ENCODE data around the gene TMEM45B.

DNA sequence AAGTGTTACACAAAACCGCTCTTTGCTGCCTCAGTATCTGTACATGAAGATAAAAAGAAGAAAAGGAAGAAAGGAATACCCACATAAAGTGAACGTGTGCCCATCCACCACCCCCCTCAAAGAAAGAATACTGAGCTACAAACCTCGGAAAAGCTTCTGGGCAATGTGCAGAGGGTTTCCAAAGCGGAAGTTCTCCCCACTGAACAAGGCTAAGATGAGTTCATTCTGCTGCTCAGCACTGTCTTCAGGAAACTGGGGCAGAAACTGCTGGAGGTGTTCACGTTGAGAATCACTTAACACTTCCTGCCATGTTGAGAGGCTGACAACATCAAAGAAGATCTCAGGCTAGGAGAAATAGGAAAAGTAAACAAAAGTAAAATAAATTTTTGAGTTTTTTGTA is 72.8 kb downstream of the TMEM45B start:
- TF ChIP-seq, protein P1, sequence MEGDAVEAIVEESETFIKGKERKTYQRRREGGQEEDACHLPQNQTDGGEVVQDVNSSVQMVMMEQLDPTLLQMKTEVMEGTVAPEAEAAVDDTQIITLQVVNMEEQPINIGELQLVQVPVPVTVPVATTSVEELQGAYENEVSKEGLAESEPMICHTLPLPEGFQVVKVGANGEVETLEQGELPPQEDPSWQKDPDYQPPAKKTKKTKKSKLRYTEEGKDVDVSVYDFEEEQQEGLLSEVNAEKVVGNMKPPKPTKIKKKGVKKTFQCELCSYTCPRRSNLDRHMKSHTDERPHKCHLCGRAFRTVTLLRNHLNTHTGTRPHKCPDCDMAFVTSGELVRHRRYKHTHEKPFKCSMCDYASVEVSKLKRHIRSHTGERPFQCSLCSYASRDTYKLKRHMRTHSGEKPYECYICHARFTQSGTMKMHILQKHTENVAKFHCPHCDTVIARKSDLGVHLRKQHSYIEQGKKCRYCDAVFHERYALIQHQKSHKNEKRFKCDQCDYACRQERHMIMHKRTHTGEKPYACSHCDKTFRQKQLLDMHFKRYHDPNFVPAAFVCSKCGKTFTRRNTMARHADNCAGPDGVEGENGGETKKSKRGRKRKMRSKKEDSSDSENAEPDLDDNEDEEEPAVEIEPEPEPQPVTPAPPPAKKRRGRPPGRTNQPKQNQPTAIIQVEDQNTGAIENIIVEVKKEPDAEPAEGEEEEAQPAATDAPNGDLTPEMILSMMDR (IDR thresholded peaks at IDR 0.05) = no peak
- TF ChIP-seq POLR2A (IDR thresholded peaks at IDR 0.05) = no peak
